NCI-H345 treated with DMSO at 0.1 percent for 48 hours (cell line): ENCODE measurements around the gene ADGRG2.

Source experiments
- DNase-seq: peaks from one replicate; lab custom pipeline; 2025; ENCODE audit not compliant: unreplicated experiment; lab: John Stamatoyannopoulos, UW

ADGRG2 gene

GRCh38 chrX:19121898-19122640 lies at the start of gene ADGRG2:
ADGRG2 (minus strand) TSS chrX:19122468; CDS start chrX:19068834, 53,634 bp downstream.
- DNase-seq, result no peak

GRCh38 chrX:19168609-19169008 lies 46.3 kb upstream of the ADGRG2 start:
- DNase-seq, result no peak

- DNase-seq, result no peak
Observed at GRCh38 chrX:19162851-19163250, 40.6 kb upstream of the ADGRG2 start.

GRCh38 chrX:19156186-19156585 lies 33.9 kb upstream of the ADGRG2 start:
- DNase-seq, result no peak

- no peak for DNase-seq
Observed at GRCh38 chrX:19152762-19153161, 30.5 kb upstream of the ADGRG2 start.

- DNase-seq, result no peak
Observed at GRCh38 chrX:19137067-19137466, 14.8 kb upstream of the ADGRG2 start.

GRCh38 chrX:19133784-19134183 lies 11.5 kb upstream of the ADGRG2 start:
- no peak for DNase-seq

GRCh38 chrX:19133231-19133630 lies 11.0 kb upstream of the ADGRG2 start:
- DNase-seq, result no peak

- DNase-seq, result no peak
Observed at GRCh38 chrX:19130628-19131027, 8.4 kb upstream of the ADGRG2 start.

GRCh38 chrX:19129694-19130093 lies 7.4 kb upstream of the ADGRG2 start:
- DNase-seq, result no peak

GRCh38 chrX:19127649-19128168 lies 5.4 kb upstream of the ADGRG2 start:
- no peak for DNase-seq

GRCh38 chrX:19122641-19123009 lies 357 bp upstream of the ADGRG2 start:
- no peak for DNase-seq

GRCh38 chrX:19121466-19121865 lies 802 bp downstream of the ADGRG2 start:
- DNase-seq, result no peak

GRCh38 chrX:19110642-19111041 lies 11.6 kb downstream of the ADGRG2 start:
- no peak for DNase-seq

- DNase-seq, result no peak
Observed at GRCh38 chrX:19107035-19107434, 15.2 kb downstream of the ADGRG2 start.

GRCh38 chrX:19100586-19100985 lies 21.7 kb downstream of the ADGRG2 start:
- no peak for DNase-seq

GRCh38 chrX:19097553-19098283 lies 24.6 kb downstream of the ADGRG2 start:
- no peak for DNase-seq

- no peak for DNase-seq
Observed at GRCh38 chrX:19096586-19096985, 25.7 kb downstream of the ADGRG2 start.

GRCh38 chrX:19094654-19095053 lies 27.6 kb downstream of the ADGRG2 start:
- no peak for DNase-seq

- DNase-seq, result no peak
Observed at GRCh38 chrX:19091596-19091995, 30.7 kb downstream of the ADGRG2 start.

GRCh38 chrX:19089555-19090040 lies 32.7 kb downstream of the ADGRG2 start:
- no peak for DNase-seq

GRCh38 chrX:19086102-19086772 lies 36.0 kb downstream of the ADGRG2 start:
- no peak for DNase-seq
